DND-41 (cell line): ENCODE measurements around the gene ATXN7L1.

Experiments
- EZH2 ChIP-seq: IDR thresholded peaks from 3 replicates; pipeline ENCODE4 v1.6.1; 2012; ENCODE audit warnings: borderline replicate concordance, low read depth, mild to moderate bottlenecking, moderate library complexity, low read length, inconsistent platforms; ENCODE audit not compliant: severe bottlenecking
- TF ChIP-seq, protein P1 (sequence below): IDR thresholded peaks from 2 replicates; pipeline ENCODE4 v1.5.1; 2012; ENCODE audit warnings: borderline replicate concordance, low read length, moderate library complexity, mild to moderate bottlenecking; ENCODE audit not compliant: poor library complexity, severe bottlenecking; ENCODE audit errors: extremely low read depth

DNA sequence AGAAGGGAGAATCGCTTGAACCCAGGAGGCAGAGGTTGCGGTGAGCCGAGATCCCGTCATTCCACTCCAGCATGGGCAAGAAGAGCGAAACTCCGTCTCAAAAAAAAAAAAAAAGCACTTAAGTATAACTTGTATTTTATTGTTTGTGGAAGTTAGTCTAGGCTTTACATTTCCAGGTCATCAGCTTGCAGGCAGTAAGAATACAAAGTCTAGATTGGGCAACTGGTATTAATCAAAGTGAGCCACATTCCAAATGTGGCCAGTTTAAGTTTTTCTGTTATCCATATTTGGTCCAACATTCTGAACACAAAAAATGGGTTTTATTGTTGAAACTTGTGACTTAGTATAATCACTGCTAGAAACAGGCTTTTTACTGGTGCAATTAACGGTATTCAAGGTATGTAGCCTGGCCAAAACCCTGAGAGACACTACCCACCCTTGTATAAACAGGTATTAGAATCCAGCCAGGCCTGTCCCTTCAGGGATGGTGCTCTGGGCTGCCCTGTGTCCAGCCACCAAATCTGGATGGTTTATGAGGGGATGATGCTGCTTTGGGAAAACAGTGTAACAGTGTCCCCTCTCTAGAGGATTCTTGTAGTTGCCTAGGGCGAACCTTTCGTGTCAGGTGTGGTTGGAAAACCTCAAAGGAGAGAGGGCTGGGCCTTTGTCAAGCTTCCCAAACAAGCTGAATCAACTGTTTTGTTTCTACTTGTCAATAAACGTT, 173.0 kb downstream of the ATXN7L1 start:
- TF ChIP-seq, protein P1, sequence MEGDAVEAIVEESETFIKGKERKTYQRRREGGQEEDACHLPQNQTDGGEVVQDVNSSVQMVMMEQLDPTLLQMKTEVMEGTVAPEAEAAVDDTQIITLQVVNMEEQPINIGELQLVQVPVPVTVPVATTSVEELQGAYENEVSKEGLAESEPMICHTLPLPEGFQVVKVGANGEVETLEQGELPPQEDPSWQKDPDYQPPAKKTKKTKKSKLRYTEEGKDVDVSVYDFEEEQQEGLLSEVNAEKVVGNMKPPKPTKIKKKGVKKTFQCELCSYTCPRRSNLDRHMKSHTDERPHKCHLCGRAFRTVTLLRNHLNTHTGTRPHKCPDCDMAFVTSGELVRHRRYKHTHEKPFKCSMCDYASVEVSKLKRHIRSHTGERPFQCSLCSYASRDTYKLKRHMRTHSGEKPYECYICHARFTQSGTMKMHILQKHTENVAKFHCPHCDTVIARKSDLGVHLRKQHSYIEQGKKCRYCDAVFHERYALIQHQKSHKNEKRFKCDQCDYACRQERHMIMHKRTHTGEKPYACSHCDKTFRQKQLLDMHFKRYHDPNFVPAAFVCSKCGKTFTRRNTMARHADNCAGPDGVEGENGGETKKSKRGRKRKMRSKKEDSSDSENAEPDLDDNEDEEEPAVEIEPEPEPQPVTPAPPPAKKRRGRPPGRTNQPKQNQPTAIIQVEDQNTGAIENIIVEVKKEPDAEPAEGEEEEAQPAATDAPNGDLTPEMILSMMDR: no peak
- TF ChIP-seq EZH2: no peak
